ENCODE results near the gene DPP10.
"Not testable (repeated sequence)": the region's sequence is repeated elsewhere in the genome, so short reads cannot be mapped to it uniquely, and the experiment has no call there.

DPP10 gene

GRCh38 chr2:114517580-114517979 is 75.1 kb downstream of the DPP10 start:
- no peak for DNase-seq

GRCh38 chr2:114518738-114519137 is 76.3 kb downstream of the DPP10 start:
- DNase-seq = no peak

GRCh38 chr2:114522612-114523011 is 80.2 kb downstream of the DPP10 start:
- not testable (repeated sequence) for DNase-seq

- no peak for DNase-seq
These were observed 83.5 kb downstream of the DPP10 start for GRCh38 chr2:114525955-114526354.

GRCh38 chr2:114526841-114527240 is 84.4 kb downstream of the DPP10 start:
- no peak for DNase-seq

- DNase-seq = no peak
These were observed 85.0 kb downstream of the DPP10 start for GRCh38 chr2:114527330-114527983.

GRCh38 chr2:114534116-114535084 is 92.0 kb downstream of the DPP10 start:
- no peak for DNase-seq

GRCh38 chr2:114537777-114538176 is 95.3 kb downstream of the DPP10 start:
- DNase-seq = no peak

- DNase-seq = no peak
These were observed 100.3 kb downstream of the DPP10 start for GRCh38 chr2:114542695-114543094.

- no peak for DNase-seq
These were observed 100.9 kb downstream of the DPP10 start for GRCh38 chr2:114543236-114543766.

GRCh38 chr2:114545052-114545451 is 102.6 kb downstream of the DPP10 start:
- DNase-seq = no peak

GRCh38 chr2:114546531-114546930 is 104.1 kb downstream of the DPP10 start:
- no peak for DNase-seq

GRCh38 chr2:114548151-114548550 is 105.7 kb downstream of the DPP10 start:
- DNase-seq = no peak

GRCh38 chr2:114550364-114550763 is 107.9 kb downstream of the DPP10 start:
- DNase-seq = no peak

GRCh38 chr2:114550895-114551793 is 108.7 kb downstream of the DPP10 start:
- DNase-seq = no peak

- no peak for DNase-seq
These were observed 110.6 kb downstream of the DPP10 start for GRCh38 chr2:114553027-114553426.

- no peak for DNase-seq
These were observed 126.7 kb downstream of the DPP10 start for GRCh38 chr2:114569166-114569565.

- no peak for DNase-seq
These were observed 135.2 kb downstream of the DPP10 start for GRCh38 chr2:114577657-114578056.

- no peak for DNase-seq
These were observed 137.1 kb downstream of the DPP10 start for GRCh38 chr2:114579542-114579941.

- DNase-seq = no peak
These were observed 138.2 kb downstream of the DPP10 start for GRCh38 chr2:114580691-114581090.

- no peak for DNase-seq
These were observed 155.9 kb downstream of the DPP10 start for GRCh38 chr2:114598329-114598728.

- no peak for DNase-seq
These were observed 166.8 kb downstream of the DPP10 start for GRCh38 chr2:114609203-114609602.

- no peak for DNase-seq
These were observed 167.4 kb downstream of the DPP10 start for GRCh38 chr2:114609801-114610200.
